GM21825 (cell line): Measurements from ENCODE around the gene PAM.

Source experiments
- ATAC-seq: cut with Tn5 transposase; IDR thresholded peaks from one replicate; pipeline ENCODE4 v1.9.1; 2021; ENCODE audit warnings: mild to moderate bottlenecking, moderate library complexity; ENCODE audit not compliant: unreplicated experiment

Gene PAM

DNA sequence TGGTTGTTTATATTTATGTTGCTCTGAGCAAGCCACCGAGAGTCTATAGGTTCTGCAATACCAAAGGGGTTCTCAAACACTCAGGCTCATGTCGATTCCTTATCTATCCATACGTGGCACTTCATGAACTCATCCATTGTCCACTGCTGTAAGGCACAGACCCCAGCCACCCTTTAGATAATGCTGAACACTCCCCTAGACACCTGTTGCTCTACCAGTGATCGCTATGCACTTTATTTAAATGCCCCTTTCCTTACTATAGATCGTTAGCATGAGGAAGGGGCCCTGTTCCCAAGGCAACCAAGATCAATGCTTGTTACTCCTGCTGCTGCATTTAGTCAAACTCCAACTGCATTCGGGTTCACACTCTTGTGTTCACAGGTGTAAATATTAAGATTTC lies 171.9 kb downstream of the PAM start:
- ATAC-seq: no peak

- ATAC-seq: no peak
These were observed 175.1 kb downstream of the PAM start for GRCh38 chr5:102930244-102930643.

GRCh38 chr5:102931085-102931725 lies 176.1 kb downstream of the PAM start:
- no peak for ATAC-seq

DNA sequence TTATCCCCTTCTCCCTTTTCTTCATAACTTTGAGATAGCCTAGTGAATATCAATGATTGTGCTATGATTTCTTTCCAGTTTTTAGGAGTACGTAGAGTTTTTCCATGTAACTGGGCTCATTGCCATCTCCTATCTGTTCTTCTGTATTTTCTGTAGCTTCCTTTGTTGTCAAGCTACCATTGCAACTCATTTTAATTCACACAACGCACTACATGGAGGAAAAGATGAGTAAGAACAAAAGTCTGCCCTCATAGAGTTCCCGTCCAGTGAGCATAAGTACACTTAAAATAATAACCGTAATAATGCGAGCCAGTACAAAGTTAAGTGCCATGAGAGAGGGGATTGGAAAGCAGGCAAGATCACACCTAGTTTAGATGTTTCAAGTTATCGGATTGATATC lies 177.7 kb downstream of the PAM start:
- no peak for ATAC-seq

GRCh38 chr5:102933316-102933715 lies 178.2 kb downstream of the PAM start:
- no peak for ATAC-seq

DNA sequence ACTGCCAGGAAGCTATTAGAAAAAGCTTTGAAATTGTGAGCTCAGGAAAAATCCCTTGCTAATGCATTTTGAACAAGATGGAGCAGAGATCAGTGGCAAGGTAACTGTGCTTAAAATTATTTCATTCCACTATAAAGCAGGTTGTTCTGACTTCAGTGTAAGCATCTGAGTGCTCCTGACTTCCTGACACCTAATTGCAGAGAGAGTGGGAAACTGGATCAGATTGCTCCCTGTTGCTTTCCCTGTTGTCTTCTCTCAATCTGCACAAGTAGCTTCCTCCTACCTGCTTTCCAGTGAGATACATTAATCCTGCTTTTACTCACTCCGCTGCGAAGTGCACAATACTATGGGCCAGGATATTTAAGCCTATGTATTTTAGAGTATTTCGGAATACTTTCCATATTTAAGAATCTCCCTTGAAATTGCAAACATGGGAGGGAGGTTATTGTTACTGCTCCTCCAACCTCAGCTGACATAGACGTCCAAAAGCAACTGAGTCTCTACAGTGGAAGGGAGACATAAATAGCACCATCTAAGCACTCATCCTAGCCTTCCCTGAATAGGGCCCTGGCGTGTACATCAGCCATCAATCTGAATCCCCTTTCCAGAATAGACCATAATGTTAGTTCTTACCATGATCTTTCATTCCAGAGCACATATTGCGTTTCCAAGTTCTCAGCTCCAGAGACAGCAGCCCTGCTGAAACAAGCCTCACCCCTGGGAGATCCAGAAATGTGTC lies 178.8 kb downstream of the PAM start:
- ATAC-seq: no peak

GRCh38 chr5:102937894-102938293 lies 182.8 kb downstream of the PAM start:
- ATAC-seq: no peak

DNA sequence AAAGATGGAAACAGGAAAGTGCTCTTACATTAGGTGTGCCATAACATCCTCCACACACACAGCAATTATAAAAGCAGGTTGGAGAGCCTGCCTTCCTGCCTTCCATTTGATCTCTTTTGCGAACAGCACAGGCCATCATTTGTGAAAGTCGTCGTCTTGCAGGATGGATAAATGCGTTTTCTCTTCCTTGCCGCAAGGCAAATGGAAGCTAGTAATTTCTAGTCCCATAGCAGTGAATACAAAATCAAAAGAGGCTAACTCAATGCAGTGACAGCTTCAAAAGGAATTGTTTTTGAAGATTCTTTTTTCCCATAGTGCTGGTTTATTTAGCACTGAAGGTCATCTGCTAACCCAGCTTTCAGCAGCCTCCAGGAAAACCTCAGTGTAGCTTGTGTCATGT lies 186.0 kb downstream of the PAM start:
- ATAC-seq: no peak

- ATAC-seq: no peak
These were observed 191.3 kb downstream of the PAM start for GRCh38 chr5:102946414-102946813.

DNA sequence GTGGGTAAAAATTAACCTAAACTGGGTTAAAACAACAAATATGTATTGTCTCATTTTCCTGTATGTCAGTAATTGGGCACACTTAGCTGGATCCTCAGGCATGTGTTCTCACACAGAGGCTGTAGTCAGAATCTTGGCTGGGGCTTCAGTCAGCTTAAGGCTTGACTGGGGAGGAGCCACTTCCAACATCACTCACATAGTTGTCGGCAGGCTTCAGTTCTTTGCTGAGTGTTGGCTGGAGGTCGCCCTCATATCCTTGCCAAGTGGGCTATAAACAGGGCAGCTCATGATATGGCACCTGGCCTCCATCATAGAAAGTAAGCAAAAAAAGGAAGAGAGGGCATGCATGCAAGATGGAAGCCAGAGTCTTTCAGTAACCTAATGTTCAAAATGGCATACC lies 191.9 kb downstream of the PAM start:
- ATAC-seq: no peak

GRCh38 chr5:102955488-102955887 lies 200.4 kb downstream of the PAM start:
- ATAC-seq: no peak

DNA sequence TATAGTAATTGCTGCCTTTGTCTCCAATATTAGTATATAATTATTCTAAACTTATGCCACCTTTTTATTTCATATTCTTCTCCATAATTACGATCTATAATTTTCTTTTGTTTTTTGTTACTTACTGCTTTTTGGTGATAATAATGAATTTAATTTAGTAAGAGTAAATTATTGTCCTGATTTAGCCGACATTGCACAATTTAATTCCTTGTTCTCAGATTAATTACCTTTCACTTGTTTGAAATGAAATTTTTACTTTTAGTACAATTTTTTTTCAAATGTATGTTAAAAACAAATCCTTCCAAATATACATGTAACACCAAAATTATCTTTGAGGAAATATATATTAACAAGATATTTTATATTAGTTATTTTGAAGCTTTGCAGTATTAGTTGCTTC lies 201.5 kb downstream of the PAM start:
- no peak for ATAC-seq

GRCh38 chr5:102957141-102957540 lies 202.0 kb downstream of the PAM start:
- no peak for ATAC-seq

DNA sequence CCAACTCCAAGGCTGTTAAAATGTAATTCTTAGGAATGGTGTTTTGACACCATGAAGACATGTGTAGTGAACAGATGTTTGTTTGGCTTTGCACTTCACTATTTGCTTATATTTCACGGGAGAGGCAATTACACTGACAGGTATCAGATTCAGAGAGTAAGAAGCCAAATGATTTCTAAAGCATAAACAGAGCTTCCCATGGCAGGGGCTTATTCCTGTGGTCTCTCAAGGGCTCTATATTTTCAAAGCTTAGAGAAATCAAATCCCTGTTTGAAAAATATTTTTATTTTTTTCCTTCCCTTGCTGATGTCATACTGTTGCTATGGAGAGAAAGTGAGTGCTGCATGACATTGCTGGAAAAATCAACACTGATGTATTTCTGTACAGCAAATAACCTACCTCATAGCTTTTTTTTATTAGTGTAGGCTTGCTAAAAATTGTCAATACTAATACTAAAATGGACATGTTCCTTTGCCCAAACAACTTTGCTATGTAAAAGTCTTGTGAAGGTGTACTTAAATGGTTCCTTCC lies 203.4 kb downstream of the PAM start:
- no peak for ATAC-seq

DNA sequence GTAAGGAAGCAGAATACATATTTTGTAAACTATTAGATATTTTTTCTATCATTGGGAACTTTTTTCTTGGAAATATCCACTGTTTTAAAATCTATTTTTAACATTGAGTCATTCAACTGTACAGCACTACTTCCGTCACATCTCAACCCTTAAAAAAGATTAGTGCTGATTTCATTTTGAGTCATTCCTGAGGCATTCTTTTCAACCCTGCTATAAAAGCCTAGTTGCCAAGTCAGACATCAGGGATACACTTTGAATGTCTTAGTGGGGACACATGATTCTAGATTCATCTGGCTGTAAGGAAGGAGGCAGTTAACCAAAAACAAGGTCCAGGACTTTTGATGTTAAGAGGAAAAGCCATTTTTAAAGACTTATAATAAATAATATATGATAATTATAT lies 203.9 kb downstream of the PAM start:
- ATAC-seq: no peak

DNA sequence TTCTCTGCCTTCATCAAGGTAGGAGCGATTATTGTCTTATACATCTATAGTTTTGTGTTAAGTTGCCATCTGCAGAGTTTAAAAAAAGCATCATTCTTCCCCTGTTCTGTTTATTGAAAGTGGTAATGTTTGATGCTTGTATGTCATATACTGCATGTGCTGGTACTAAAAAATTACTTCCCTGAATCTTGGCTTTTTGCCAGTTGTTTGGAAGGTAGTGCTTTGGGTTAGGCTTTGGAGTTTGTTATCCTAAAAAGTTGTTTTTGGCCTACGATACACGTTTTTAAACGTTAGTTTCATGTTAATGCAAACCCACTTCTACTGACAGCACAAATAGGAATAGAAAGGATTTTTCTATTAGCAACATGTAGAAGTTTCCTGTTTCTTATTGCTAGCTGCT lies 206.6 kb downstream of the PAM start:
- no peak for ATAC-seq

GRCh38 chr5:102965653-102966052 lies 210.5 kb downstream of the PAM start:
- no peak for ATAC-seq

DNA sequence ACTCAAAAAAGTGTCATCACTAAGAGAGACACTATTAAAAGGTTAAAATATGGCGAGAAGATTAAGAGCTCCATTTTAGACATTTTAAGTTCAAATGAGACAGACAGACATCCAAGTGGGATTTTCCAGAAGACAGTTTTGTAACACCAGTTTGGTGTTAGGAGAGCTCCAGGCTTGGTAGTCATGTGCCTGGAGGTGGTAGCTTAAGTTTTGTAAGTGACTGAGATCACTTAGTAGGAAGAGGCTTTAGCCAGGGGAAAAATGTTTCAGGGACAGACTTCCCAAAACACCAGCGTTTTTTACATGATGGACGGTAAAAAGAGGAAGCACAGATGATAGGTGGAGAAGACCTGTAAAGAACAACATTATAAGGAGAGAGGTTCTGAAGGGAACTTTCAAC lies 214.5 kb downstream of the PAM start:
- ATAC-seq: no peak

DNA sequence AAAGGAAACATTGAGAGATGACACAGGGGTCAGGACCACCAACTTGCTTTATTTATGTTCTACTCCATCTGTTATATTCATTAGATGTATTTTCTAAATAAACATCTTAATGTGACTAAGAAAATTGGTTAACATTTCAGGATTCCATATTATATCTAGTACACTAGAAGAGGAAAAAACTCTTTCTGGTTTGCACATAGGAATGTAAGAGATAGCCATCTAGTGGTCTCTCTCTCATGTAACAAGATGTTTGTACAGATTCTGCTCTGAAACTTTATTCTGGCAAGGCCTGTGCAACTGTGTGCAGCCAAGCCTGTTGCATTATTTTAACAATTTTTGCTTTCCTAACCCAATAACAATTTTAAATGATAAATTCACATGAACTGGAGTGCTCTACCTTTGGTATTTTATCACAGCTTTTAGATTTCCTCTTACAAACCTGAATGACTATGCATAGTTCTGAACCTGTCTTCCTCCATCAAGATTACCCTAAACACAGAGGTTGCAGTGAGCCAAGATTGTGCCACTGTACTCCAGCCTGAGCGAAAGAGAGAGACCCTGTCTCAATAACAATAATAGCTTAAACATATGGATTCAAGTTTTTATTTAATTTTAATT lies 216.7 kb downstream of the PAM start:
- ATAC-seq: no peak

- no peak for ATAC-seq
These were observed 219.1 kb downstream of the PAM start for GRCh38 chr5:102974177-102974576.

DNA sequence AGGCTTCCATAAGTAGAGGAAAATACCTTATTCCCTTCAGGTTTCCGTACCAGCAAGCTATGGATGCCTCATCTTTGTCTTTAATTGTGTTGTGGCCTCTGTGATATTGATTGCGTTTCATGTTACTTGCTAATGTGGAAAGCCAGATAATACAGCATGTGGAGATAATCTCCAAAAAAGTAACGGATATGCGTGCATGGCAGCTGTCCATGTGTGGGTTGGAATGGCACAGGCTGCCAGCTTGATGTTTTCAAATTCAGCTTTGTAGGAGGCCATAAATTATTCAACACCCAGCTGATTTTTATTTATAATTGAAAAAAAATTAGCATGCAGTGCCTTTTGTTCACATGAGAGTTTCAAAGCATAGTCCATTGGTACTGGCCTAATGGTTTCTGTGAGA lies 219.9 kb downstream of the PAM start:
- ATAC-seq: no peak
